GM21737 (cell line): ENCODE results near the gene TSPO2.

Source experiments
- ATAC-seq: cut with Tn5 transposase; IDR thresholded peaks from one replicate; pipeline ENCODE4 v1.9.1; 2021; ENCODE audit warnings: mild to moderate bottlenecking, moderate library complexity; ENCODE audit not compliant: unreplicated experiment

The TSPO2 gene

DNA sequence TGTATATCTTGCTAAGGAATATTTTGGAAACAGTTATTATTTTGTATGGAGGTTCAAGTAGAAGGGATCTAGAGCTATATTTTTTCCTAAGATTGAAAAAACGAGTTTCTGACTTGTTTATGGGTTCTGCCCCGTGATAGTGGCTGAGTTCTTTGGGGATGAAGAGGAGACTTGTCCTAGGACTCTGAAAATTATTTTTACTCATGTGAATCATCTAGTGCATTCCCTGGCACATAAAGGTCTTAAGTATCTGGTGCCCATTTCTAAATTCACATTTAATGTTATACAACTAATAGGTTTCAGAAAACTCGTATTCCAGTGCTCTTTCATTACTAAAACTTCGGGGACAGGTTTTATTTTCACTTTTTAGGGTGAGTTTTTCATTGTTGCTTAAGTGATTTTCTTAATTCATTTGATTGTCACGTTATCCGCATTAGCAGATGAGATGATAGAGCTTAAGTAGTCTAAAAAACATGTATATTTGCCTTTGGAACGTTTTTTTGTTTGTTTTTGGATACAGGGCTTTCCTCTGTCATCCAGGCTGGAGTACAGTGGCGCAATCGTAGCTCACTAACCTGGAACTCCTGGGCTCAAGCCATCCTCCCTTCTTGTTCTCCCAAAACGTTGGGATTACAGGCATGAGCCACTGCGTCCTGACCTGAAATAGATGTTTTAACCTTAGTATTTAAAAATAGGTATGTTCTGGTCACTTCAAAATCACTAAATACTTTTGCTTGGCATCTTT lies 32.6 kb downstream of the TSPO2 start:
- no peak for ATAC-seq

- ATAC-seq, result no peak
Observed at GRCh38 chr6:41075651-41076626, 33.7 kb downstream of the TSPO2 start.

- ATAC-seq, result no peak
Observed at GRCh38 chr6:41077536-41077935, 35.3 kb downstream of the TSPO2 start.

- no peak for ATAC-seq
Observed at GRCh38 chr6:41078101-41078500, 35.8 kb downstream of the TSPO2 start.

DNA sequence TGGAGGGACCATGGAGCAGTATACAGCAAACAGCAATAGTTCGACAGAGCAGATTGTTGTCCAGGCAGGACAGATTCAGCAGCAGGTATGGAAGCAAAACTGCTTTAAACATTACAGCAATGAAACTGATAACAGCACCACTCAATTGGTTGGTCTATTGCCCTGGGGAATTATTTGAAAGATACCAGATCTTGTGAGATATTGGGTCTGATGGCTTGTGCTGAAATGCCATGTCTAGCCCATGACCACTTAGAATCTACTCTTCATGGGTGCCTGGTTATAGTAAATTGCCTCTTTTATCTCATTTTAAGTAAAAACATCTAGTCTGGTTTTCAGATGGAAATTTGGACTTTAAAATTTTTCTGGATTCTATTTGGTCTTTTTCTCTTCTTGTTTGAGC lies 36.8 kb downstream of the TSPO2 start:
- ATAC-seq, result no peak

DNA sequence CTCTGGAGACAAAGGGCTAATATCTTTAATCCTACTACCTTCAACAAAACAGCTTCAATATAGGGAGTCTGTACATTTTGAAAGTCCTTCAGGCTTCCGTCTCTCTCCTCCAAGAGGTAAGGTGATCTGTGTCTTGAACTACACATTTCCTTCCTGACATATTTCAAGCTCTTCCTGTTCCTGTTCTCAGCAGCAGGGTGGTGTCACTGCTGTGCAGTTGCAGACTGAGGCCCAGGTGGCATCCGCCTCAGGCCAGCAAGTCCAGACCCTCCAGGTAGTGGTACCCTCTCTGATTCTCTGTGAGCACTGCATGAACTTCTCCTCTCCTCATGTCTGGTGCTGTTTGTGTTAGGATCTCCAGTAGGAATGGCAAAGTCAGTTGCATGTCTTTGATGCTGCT lies 38.4 kb downstream of the TSPO2 start:
- no peak for ATAC-seq

- ATAC-seq, result no peak
Observed at GRCh38 chr6:41083072-41083471, 40.8 kb downstream of the TSPO2 start.

DNA sequence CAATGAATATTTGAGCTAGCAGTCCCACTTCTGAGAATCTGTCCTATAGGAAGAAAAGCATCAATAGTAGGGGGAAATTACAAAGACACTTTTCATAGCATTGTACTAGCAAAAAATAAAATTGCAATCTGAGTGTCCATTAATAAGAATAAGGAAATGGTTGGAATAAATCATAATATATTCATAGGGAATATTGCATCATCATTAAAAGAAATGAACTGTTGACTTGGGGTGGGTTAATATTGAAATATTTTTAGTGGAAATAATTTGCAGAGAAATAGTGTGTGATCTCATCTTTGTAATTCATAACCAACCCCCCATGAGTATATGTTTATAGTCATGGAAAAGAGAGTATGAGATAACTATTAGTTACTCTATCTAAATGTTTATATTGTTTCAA lies 42.9 kb downstream of the TSPO2 start:
- ATAC-seq, result no peak

DNA sequence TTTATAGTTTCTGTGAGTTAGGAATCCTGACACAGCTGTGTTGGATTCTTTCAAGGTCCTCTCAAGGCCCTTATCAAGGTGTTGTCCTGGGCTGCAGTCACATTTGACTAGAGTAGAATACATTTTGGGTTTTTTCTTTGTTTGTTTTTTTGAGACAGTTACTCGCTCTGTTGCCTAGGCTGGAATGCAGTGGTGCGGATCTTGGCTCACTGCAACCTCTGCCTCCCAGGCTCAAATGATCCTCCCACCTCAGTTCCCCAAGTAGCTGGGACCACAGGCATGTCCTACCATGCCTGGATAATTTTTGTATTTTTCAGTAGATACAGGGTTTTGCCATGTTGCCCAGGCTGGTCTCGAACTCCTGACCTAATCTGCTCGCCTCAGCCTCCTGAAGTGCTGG lies 46.2 kb downstream of the TSPO2 start:
- ATAC-seq, result no peak

- ATAC-seq, result no peak
Observed at GRCh38 chr6:41090841-41091761, 48.8 kb downstream of the TSPO2 start.

- ATAC-seq, result no peak
Observed at GRCh38 chr6:41092421-41093140, 50.3 kb downstream of the TSPO2 start.

DNA sequence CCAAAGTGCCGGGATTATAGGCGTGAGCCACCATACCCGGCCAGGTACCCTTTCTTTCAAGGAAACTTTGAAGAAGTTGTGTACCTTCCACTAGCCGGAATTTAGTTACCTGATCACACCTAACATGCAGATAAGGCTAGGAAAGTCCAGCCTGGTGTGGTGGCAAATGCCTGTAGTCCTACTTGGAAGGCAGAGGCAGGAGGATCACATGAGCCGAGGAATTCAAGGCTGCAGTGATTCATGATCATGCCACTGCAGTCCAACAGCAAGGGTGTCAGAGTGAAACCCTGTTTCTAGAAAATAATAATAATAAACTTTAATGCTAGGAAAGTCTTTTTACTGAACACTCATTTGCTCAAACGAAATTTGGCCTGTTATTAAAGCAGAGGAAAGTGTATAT lies 51.5 kb downstream of the TSPO2 start:
- no peak for ATAC-seq
